H1 (cell line): ENCODE measurements around the gene SCO2. TPM values are rescaled to one million over a fixed set of nuclear protein-coding genes. Genes with fewer than 3 reads are reported as not detected.

Experiments
- CTCF ChIA-PET: fragments of 300-600 bp; sonication (Branson Sonifier 250); formaldehyde crosslinking; loops from one replicate; lab custom pipeline; 2021; ENCODE audit not compliant: partially characterized antibody; lab: Charles Lee
- POLR2A ChIA-PET: fragments of 300-600 bp; sonication (Branson Sonifier 250); formaldehyde crosslinking; loops from one replicate; lab custom pipeline; 2021; ENCODE audit warnings: inconsistent platforms; ENCODE audit not compliant: partially characterized antibody; lab: Charles Lee
- DNase-seq, 2 experiments: peaks; one replicate each; pipeline versions ENCODE4 v3.0.0 to v3.0.0-alpha.2; 2010 to 2022; ENCODE audit warnings: low spot score in 2 of 2, low read depth in 1 of 2, mixed read lengths in 1 of 2
- FAIRE-seq: peaks from 2 replicates; lab custom pipeline; 2011; peaks lifted over from hg19 to GRCh38; lab: Jason Lieb, UNC
- H2AFZ ChIP-seq: 2 replicates; pipeline ENCODE4 v1.8.1; 2012; ENCODE audit warnings: low read length, inconsistent platforms
- H2AK5ac ChIP-seq: 2 replicates; pipeline ENCODE4 v1.6.1; 2013; ENCODE audit warnings: low read depth, low read length
- H2BK120ac ChIP-seq: replicated peaks from 2 replicates; pipeline ENCODE3; 2013; ENCODE audit warnings: low read depth, low read length, inconsistent platforms
- H2BK12ac ChIP-seq: 2 replicates; pipeline ENCODE4 v1.6.1; 2013; ENCODE audit warnings: low read depth, low read length
- H2BK15ac ChIP-seq: 2 replicates; pipeline ENCODE4 v1.6.1; 2013; ENCODE audit warnings: low read length
- H2BK20ac ChIP-seq: 2 replicates; pipeline ENCODE4 v1.6.1; 2013; ENCODE audit warnings: low read length
- H2BK5ac ChIP-seq: 2 replicates; pipeline ENCODE4 v1.6.1; 2013; ENCODE audit warnings: low read depth, low read length
- H3K14ac ChIP-seq: 2 replicates; pipeline ENCODE4 v1.6.1; 2013; ENCODE audit warnings: inconsistent platforms; ENCODE audit not compliant: insufficient read length
- H3K18ac ChIP-seq: 2 replicates; pipeline ENCODE4 v1.6.1; 2013; ENCODE audit warnings: low read length; ENCODE audit errors: extremely low read depth
- H3K23ac ChIP-seq: 2 replicates; pipeline ENCODE4 v1.6.1; 2013; ENCODE audit warnings: inconsistent platforms; ENCODE audit not compliant: insufficient read length
- H3K23me2 ChIP-seq: 2 replicates; pipeline ENCODE4 v1.6.1; 2013; ENCODE audit warnings: low read depth, low read length
- H3K27ac ChIP-seq: 2 replicates; pipeline ENCODE4 v1.6.1; 2011; ENCODE audit warnings: low read depth, low read length, inconsistent platforms
- H3K27me3 ChIP-seq, 4 experiments: replicated peaks in 1 of 4; 1 replicate in 1 of 4; 2 replicates in 3 of 4; pipeline versions ENCODE4 v1.6.1 to v1.8.1; 2011 to 2013; ENCODE audit warnings: low read length in 3 of 4, mild to moderate bottlenecking in 3 of 4, inconsistent platforms in 2 of 4, mixed read lengths in 2 of 4, moderate library complexity in 1 of 4; ENCODE audit not compliant: control insufficient read depth in 3 of 4, insufficient read depth in 3 of 4; ENCODE audit errors: extremely low read depth in 1 of 4
- H3K36me3 ChIP-seq, 4 experiments: 2 replicates each; pipeline versions ENCODE4 v1.6.1 to v1.8.1; 2011 to 2013; ENCODE audit warnings: mild to moderate bottlenecking in 4 of 4, low read length in 3 of 4, moderate library complexity in 2 of 4, control low read depth in 1 of 4, inconsistent platforms in 1 of 4; ENCODE audit not compliant: insufficient read depth in 4 of 4, control insufficient read depth in 2 of 4
- H3K4ac ChIP-seq: replicated peaks from 2 replicates; pipeline ENCODE3; 2013; ENCODE audit warnings: low read length, low read depth, mixed read lengths, inconsistent platforms; ENCODE audit not compliant: insufficient read length
- H3K4me1 ChIP-seq, 4 experiments: replicated peaks in 1 of 4; 1 replicate in 1 of 4; 2 replicates in 3 of 4; pipeline versions ENCODE4 v1.6.1 to v1.8.1; 2011 to 2013; ENCODE audit warnings: low read length in 3 of 4, inconsistent platforms in 2 of 4, mixed read lengths in 1 of 4; ENCODE audit not compliant: insufficient read depth in 4 of 4, control insufficient read depth in 3 of 4
- H3K4me2 ChIP-seq, 2 experiments: 2 replicates each; pipeline versions ENCODE4 v1.6.1 to v1.8.1; 2011 to 2013; ENCODE audit warnings: low read depth in 2 of 2, low read length in 2 of 2, control low read depth in 1 of 2, inconsistent platforms in 1 of 2, mild to moderate bottlenecking in 1 of 2; ENCODE audit not compliant: insufficient read depth in 1 of 2
- H3K4me3 ChIP-seq, 4 experiments: fragments of 200-600, 300-600 bp in 1 of 4; sonication (generic), shearing (Covaris generic), sonication (Bioruptor Twin) in 1 of 4; 2 replicates each; pipeline versions ENCODE4 v1.5.1 to v1.8.1; 2011 to 2016; ENCODE audit warnings: low read length in 4 of 4, low read depth in 3 of 4, control low read depth in 2 of 4, inconsistent platforms in 2 of 4, mild to moderate bottlenecking in 2 of 4, mixed read lengths in 1 of 4, moderate library complexity in 1 of 4; ENCODE audit not compliant: insufficient read depth in 2 of 4; ENCODE audit errors: extremely low read depth in 1 of 4
- H3K56ac ChIP-seq: replicated peaks from 2 replicates; pipeline ENCODE3; 2013; ENCODE audit warnings: low read depth, mild to moderate bottlenecking, mixed read lengths, low read length, inconsistent platforms; ENCODE audit not compliant: insufficient read length
- H3K79me1 ChIP-seq: 2 replicates; pipeline ENCODE4 v1.6.1; 2013; ENCODE audit warnings: low read depth, low read length, control low read depth
- H3K79me2 ChIP-seq, 2 experiments: 2 replicates each; pipeline versions ENCODE4 v1.6.1 to v1.8.1; 2012 to 2013; ENCODE audit warnings: low read length in 2 of 2, mild to moderate bottlenecking in 2 of 2, inconsistent platforms in 1 of 2; ENCODE audit not compliant: insufficient read depth in 2 of 2, control insufficient read depth in 1 of 2
- H3K9ac ChIP-seq, 4 experiments: replicated peaks in 1 of 4; 1 replicate in 1 of 4; 2 replicates in 3 of 4; pipeline versions ENCODE4 v1.6.1 to v1.8.1; 2011 to 2013; ENCODE audit warnings: low read depth in 3 of 4, low read length in 3 of 4, control low read depth in 2 of 4, mild to moderate bottlenecking in 2 of 4, moderate library complexity in 2 of 4, inconsistent platforms in 1 of 4; ENCODE audit errors: extremely low read depth in 1 of 4
- H3K9me3 ChIP-seq, 2 experiments: 2 replicates each; pipeline versions ENCODE4 v1.6.1 to v1.8.1; 2012 to 2013; ENCODE audit warnings: mild to moderate bottlenecking in 2 of 2, moderate library complexity in 2 of 2, control low read depth in 1 of 2, inconsistent platforms in 1 of 2, low read depth in 1 of 2, low read length in 1 of 2, mixed read lengths in 1 of 2; ENCODE audit not compliant: insufficient read depth in 2 of 2
- H4K20me1 ChIP-seq, 2 experiments: replicated peaks in 1 of 2; 2 replicates each; pipeline versions ENCODE3 to v1.8.1; 2011 to 2013; ENCODE audit warnings: inconsistent platforms in 2 of 2, low read length in 2 of 2, mild to moderate bottlenecking in 1 of 2; ENCODE audit not compliant: insufficient read depth in 2 of 2, control insufficient read depth in 1 of 2
- H4K5ac ChIP-seq: 2 replicates; pipeline ENCODE4 v1.6.1; 2013; ENCODE audit warnings: low read length, low read depth, mixed read lengths, inconsistent platforms; ENCODE audit not compliant: insufficient read length
- H4K8ac ChIP-seq: 2 replicates; pipeline ENCODE4 v1.8.0; 2013; ENCODE audit warnings: mild to moderate bottlenecking, moderate library complexity, low read length, inconsistent platforms; ENCODE audit not compliant: insufficient read depth; ENCODE audit errors: extremely low read depth
- H4K91ac ChIP-seq: replicated peaks from 2 replicates; pipeline ENCODE3; 2013; ENCODE audit warnings: low read length, mixed read lengths, inconsistent platforms; ENCODE audit not compliant: insufficient read length
- ASH2L ChIP-seq: fragments of 200-600, 300-600 bp; sonication (generic); IDR thresholded peaks from one replicate; pipeline ENCODE4 v1.7.1; 2017; ENCODE audit warnings: low read length
- ATF2 ChIP-seq: IDR thresholded peaks from 2 replicates; pipeline ENCODE4 v1.6.1; 2012; ENCODE audit warnings: low read length, inconsistent platforms
- GABPA ChIP-seq: IDR thresholded peaks from 2 replicates; pipeline ENCODE4 v1.6.1; 2011; ENCODE audit warnings: mild to moderate bottlenecking, low read length, moderate library complexity, borderline replicate concordance; ENCODE audit not compliant: insufficient read depth
- MAX ChIP-seq: IDR thresholded peaks from 2 replicates; pipeline ENCODE4 v1.6.1; 2012; ENCODE audit warnings: inconsistent platforms
- RAD21 ChIP-seq, 2 experiments: IDR thresholded peaks in 1 of 2; conservative IDR thresholded peaks in 1 of 2; 2 replicates each; pipeline ENCODE4 v1.6.1; 2011; ENCODE audit warnings: low read depth in 2 of 2, low read length in 2 of 2, improper control_type of control experiment in 1 of 2, inconsistent platforms in 1 of 2, mild to moderate bottlenecking in 1 of 2, moderate library complexity in 1 of 2
- SIRT6 ChIP-seq: IDR thresholded peaks from one replicate; pipeline ENCODE4 v1.7.1; 2012; ENCODE audit warnings: low read length, inconsistent platforms
- SP4 ChIP-seq: IDR thresholded peaks from 2 replicates; pipeline ENCODE4 v1.6.1; 2012; ENCODE audit warnings: low read length, inconsistent platforms
- SUZ12 ChIP-seq: fragments of 200-600 bp; sonication (generic); IDR thresholded peaks from 2 replicates; pipeline ENCODE4 v1.6.1; 2012; ENCODE audit warnings: mild to moderate bottlenecking, inconsistent platforms, low read length, moderate library complexity, mixed read lengths
- TCF12 ChIP-seq: IDR thresholded peaks from 2 replicates; pipeline ENCODE4 v1.6.1; 2011; ENCODE audit warnings: low read depth, mild to moderate bottlenecking, low read length
- YY1 ChIP-seq: IDR thresholded peaks from 2 replicates; pipeline ENCODE4 v1.6.1; 2011; ENCODE audit warnings: low read depth, mild to moderate bottlenecking, low read length
- WGBS, 2 experiments: shearing (Covaris generic) in 1 of 2; methylation state at CpG; one replicate each; pipeline versions ENCODE4 v1.1.6 to v1.1.7; 2013 to 2015; ENCODE audit warnings: low lambda C conversion rate in 2 of 2, mixed read lengths in 2 of 2, inconsistent platforms in 1 of 2, low coverage in 1 of 2, missing lambda C conversion rate in 1 of 2; ENCODE audit not compliant: insufficient replicate concordance in 2 of 2, insufficient coverage in 1 of 2, insufficient read length in 1 of 2; ENCODE audit errors: extremely low coverage in 1 of 2, missing lambda C conversion rate in 1 of 2; 5-methylcytosine and 5-hydroxymethylcytosine counted together
- polyA plus RNA-seq, 7 experiments: library from polyadenylated mRNA; depleted of rRNA in 3 of 7; stranded (reverse) in 5 of 7; unstranded in 2 of 7; fragments of >200 nt in 5 of 7; fragments of 200-250 nt in 2 of 7; gene quantifications; 1 replicate in 5 of 7; 2 replicates in 1 of 7; 4 replicates in 1 of 7; pipeline versions ENCODE4 v1.2.1 to v1.2.3, GENCODE V29; 2011 to 2013; ENCODE audit warnings: missing spikeins in 2 of 7, mixed read lengths in 2 of 7
- total RNA-seq: library from RNA; stranded (reverse); fragmentation: NEBNext Ultra II Directional; extraction: Animal tissue kit (Norgen Biotek cat#: 25700); gene quantifications from 2 replicates; pipeline ENCODE4 v1.2.1, GENCODE V29; 2021

The SCO2 gene
- total and polyA plus RNA-seq, 2 of the 8 experiments (the other 6 are each of a cell fraction or from before 2014, with no cell fraction given): 2.0 TPM; not detected in 1

- Histone ChIP-seq H3K4me2 (no peak within 1 kb of the TSS), H3K4me3 (no peak within 1 kb of the TSS), H2AK5ac (no peak within 1 kb of the TSS), H3K4ac (no peak within 1 kb of the TSS), H2BK15ac (no peak within 1 kb of the TSS), H3K9ac (no peak within 1 kb of the TSS), H2BK20ac (no peak within 1 kb of the TSS), H3K23ac (no peak within 1 kb of the TSS), H3K4me1 (peaks cover 0 to 5% (median 0%) of the 10 kb centered on the region in 4 experiments; a peak in 3 of 7 replicates), H3K14ac (no peak within 1 kb of the TSS), H2BK5ac (no peak within 1 kb of the TSS), H2BK120ac (no peak within 1 kb of the TSS), H3K56ac (no peak within 1 kb of the TSS), H2BK12ac (no peak within 1 kb of the TSS), H4K20me1 (peaks cover 0 to 3% of the 10 kb centered on the region in 2 experiments), H3K79me2 (no peaks in the 10 kb centered on the region), H3K23me2 (no peaks in the 10 kb centered on the region; the same call in 1 of the 2 replicates), H3K18ac (no peak within 1 kb of the TSS), H3K9me3 (no peaks in the 10 kb centered on the region), H4K91ac (no peak within 1 kb of the TSS), H3K36me3 (0 out of 8 replicates have a peak, but pooled peaks cover 0 to 2% (median 0%) of the 10 kb centered on the region in 4 experiments), H3K27me3 (peaks cover 0 to 2% (median 0%) of the 10 kb centered on the region in 4 experiments; a peak in 1 of 7 replicates), H4K5ac (no peak within 1 kb of the TSS), H3K79me1 (no peaks in the 10 kb centered on the region), H4K8ac (peak within 1 kb of the TSS; percentile 92), H3K27ac (no peak within 1 kb of the TSS), H2AFZ (no peak within 1 kb of the TSS)
- DNase-seq: no peak
- WGBS, 2 experiments: 83% methylated on average over 23 of the region's 23 CpGs; no CpG with 5 or more reads in 1 of the 2 experiments
- POLR2A ChIA-PET: interaction anchor here (0.9 to 4.8 kb wide), 6 partner anchors 10 to 39 kb away, joined by 3 to 21 read pairs (median 12); partner anchors contain the start of gene SCO2
- CTCF ChIA-PET: interaction anchor here (0.7 to 5.6 kb wide), 5 partner anchors 10 to 134 kb away, joined by 3 to 54 read pairs (median 3); no protein-coding TSS in a partner anchor
- no peak for FAIRE-seq
- TF ChIP-seq GABPA: no peak
- no peak for TF ChIP-seq TCF12
- no peak for TF ChIP-seq ATF2
- no peak for TF ChIP-seq YY1
- no peak for TF ChIP-seq SUZ12
- TF ChIP-seq RAD21 (IDR thresholded peaks at IDR 0.05 in 1 of 2, conservative IDR thresholded peaks at IDR 0.05 in 1 of 2; ENCODE audit: low read depth in 2 of 2, low read length in 2 of 2): no peak
- TF ChIP-seq MAX: no peak
- TF ChIP-seq ASH2L: no peak
- no peak for TF ChIP-seq SP4
- TF ChIP-seq SIRT6: no peak
These were observed 38.7 kb downstream of the SCO2 start, which contains the start of gene MIOX for GRCh38 chr22:50486561-50487289. MIOX (plus strand) TSS chr22:50486859; CDS start chr22:50486898, 39 bp downstream.
